ENCODE measurements around the gene DLX3. TPM values are rescaled to one million over a fixed set of nuclear protein-coding genes. Genes with fewer than 3 reads are reported as not detected.

Gene DLX3
- total RNA-seq, 1 donor, result not detected

DNA sequence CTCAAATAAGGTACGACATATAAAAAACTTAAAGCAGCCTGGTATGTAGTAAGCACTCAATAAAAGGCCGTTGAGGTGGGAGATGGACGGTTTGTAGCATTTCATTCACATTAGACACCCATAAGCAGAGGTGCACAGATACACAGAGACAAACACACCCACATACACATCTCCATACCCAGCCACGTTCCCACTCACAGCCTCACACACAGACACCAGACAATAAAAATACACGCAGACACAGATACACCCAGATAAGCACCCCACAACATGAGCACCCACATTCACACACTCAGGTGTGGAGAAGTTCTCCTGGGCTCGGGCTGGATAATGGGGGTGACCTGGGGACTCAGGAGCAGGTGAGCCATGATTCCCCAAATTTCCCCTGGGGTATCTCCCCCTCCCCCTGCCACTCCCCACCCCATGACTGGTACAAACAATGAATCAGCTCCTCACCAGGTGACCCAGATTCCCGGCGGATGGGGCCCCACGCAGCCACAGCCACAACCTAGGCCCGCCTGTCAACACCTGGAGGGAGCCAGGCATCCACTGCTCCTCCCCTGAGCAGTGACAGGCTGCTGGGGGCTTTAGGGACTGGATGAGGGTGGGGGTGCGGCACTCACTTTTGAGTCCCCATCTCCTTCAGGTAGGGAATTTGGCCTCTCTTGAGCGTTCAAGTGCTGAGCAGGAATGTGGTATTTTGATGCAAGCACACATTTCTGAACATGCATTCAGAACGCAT, 2.7 kb downstream of the DLX3 start:
- no peak for DNase-seq (ENCODE audit: low read depth)
- no peak overlapping the region for H3K4me3 ChIP-seq (ENCODE audit: low read depth, low read length)
- TF ChIP-seq CTCF (IDR thresholded peaks at IDR 0.05; ENCODE audit: insufficient read depth, low read depth, low read length), result no peak

- no peak for DNase-seq (ENCODE audit: low read depth)
- TF ChIP-seq CTCF (IDR thresholded peaks at IDR 0.05; ENCODE audit: insufficient read depth, low read depth, low read length), result no peak
Observed at GRCh38 chr17:49991409-49991808, 3.6 kb downstream of the DLX3 start.

GRCh38 chr17:49990921-49991320, 4.1 kb downstream of the DLX3 start:
- TF ChIP-seq CTCF (IDR thresholded peaks at IDR 0.05; ENCODE audit: insufficient read depth, low read depth, low read length), result no peak
- no peak for DNase-seq (ENCODE audit: low read depth)
- H3K4me3 ChIP-seq (ENCODE audit: low read depth, low read length), result no peak overlapping the region

More at GRCh38 chr17:49991409-49991808, 3.6 kb downstream of the DLX3 start:
- H3K4me3 ChIP-seq (ENCODE audit: low read depth, low read length), result no peak overlapping the region

DNA sequence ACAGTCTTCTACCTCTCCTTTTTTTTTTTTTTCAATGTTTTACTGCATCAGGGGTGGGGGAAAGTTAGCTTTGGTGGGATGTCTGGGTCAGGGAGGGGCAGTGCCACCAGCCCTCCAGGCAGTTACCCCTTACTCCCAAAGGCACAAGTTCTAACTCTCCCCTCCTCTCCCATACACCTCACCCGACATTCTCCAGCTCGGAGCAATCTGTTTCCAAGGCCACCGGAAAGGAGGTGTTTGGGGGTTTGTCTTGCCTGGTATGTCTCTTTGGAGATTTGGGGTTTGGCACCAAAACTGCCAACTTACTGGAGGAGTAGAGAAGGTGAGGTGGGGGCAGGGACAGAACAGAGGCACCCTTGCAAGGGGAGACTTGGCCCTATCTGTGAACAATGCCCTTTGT, 4.7 kb downstream of the DLX3 start:
- no peak for TF ChIP-seq CTCF (IDR thresholded peaks at IDR 0.05; ENCODE audit: insufficient read depth, low read depth, low read length)

DNA sequence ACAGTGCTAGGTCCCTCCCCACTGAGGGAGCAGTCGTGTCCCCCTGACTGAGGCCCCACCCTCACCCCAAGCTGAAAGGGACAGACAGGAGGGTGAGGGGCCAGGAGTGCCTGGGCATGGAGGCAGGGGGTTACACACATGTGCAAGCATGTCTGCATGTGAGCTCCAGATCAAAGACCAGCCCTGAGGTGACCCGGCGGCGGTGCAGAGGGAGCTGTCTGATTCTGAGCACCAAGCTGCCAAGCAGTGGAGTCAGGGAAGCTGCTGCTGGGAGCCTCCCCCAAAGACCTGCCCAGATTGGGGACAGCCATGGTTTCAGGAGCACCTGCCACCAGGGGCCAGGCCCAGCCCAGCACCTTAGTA, 5.5 kb downstream of the DLX3 start:
- no peak overlapping the region for H3K4me3 ChIP-seq (ENCODE audit: low read depth, low read length)
- no peak for TF ChIP-seq CTCF (IDR thresholded peaks at IDR 0.05; ENCODE audit: insufficient read depth, low read depth, low read length)
- no peak for DNase-seq (ENCODE audit: low read depth)

More for the DNA sequence above, 4.7 kb downstream of the DLX3 start:
- no peak overlapping the region for H3K4me3 ChIP-seq (ENCODE audit: low read depth, low read length)
- no peak for DNase-seq (ENCODE audit: low read depth)

- DNase-seq (ENCODE audit: low read depth), result no peak
- TF ChIP-seq CTCF (IDR thresholded peaks at IDR 0.05; ENCODE audit: insufficient read depth, low read depth, low read length), result no peak
- H3K4me3 ChIP-seq (ENCODE audit: low read depth, low read length), result no peak overlapping the region
Observed at GRCh38 chr17:49987681-49988441, 7.2 kb downstream of the DLX3 start.

Measured in fibroblast of villous mesenchyme (primary cell).